ENCODE measurements around the gene ZDHHC11. TPM values are rescaled to one million over a fixed set of nuclear protein-coding genes. Genes with fewer than 3 reads are reported as not detected.

ZDHHC11 gene
- total RNA-seq, 2 donors from 2014 or later = 10.8 to 16.2 TPM

GRCh38 chr5:864492-865167 lies 13.8 kb upstream of the ZDHHC11 start:
- no peaks in the 10 kb centered on the region for H3K4me1 ChIP-seq
- no peaks in the 10 kb centered on the region for H3K9me3 ChIP-seq
- TF ChIP-seq CTCF (IDR thresholded peaks at IDR 0.05) = no peak
- no peaks in the 10 kb centered on the region for H3K27me3 ChIP-seq
- peaks cover 62% of the 10 kb centered on the region for H3K36me3 ChIP-seq
- no peak overlapping the region for H3K27ac ChIP-seq
- H3K4me3 ChIP-seq = no peak overlapping the region
- DNase-seq (ENCODE audit: low spot score) = no peak

GRCh38 chr5:863244-863805 lies 12.5 kb upstream of the ZDHHC11 start:
- no peaks in the 10 kb centered on the region for H3K9me3 ChIP-seq
- H3K27me3 ChIP-seq = no peaks in the 10 kb centered on the region
- no peak for DNase-seq (ENCODE audit: low spot score)
- no peak overlapping the region for H3K27ac ChIP-seq
- no peak for TF ChIP-seq CTCF (IDR thresholded peaks at IDR 0.05)
- H3K36me3 ChIP-seq = peaks cover 49% of the 10 kb centered on the region
- no peak overlapping the region for H3K4me3 ChIP-seq
- H3K4me1 ChIP-seq = no peaks in the 10 kb centered on the region

DNA sequence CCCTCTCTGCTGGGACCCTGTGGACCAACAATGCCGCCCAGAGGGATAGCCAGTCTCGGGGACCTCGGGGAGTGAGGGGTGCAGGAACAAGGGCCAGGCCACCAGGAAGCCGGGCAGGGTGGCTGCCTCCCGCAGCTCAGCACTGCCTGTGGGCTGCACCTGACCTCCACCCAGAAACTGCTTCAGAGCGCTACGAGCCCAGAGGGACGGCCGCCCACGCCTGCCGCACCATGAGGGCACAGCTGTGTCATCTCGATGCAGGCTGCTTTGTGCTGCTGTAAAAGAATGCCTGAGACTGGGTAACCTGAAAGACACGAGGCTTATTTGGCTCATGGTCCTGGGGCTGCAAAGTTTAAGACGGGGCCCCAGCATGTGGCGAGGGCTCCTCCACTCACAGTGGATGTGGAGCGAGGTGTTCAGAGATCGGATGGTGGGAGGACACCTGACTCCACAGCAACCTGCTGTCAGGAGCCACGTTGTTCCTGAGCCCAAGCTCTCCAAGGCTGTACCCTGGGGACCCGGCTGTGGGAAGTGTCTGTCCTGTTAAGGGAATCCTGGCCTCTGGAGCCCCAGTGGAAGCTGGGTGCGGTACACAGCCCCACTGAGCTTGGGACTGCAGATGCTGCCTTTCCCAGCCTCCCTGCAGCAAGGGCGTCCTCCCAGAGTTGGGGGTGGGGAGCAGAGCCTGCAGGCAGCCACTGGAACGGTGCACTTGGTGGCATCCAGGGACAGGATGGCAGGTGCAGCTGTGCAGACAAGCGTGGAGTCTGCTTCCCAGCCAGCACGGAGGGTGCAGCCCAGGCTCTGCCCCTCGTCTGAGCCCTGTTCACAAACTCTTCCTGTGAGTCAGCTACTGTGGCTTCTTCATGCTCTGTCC lies 11.8 kb upstream of the ZDHHC11 start:
- Histone ChIP-seq H3K4me3 (no peak overlapping the region), H3K27me3 (no peaks in the 10 kb centered on the region), H3K36me3 (peaks cover 42% of the 10 kb centered on the region), H3K4me1 (no peaks in the 10 kb centered on the region), H3K9me3 (no peaks in the 10 kb centered on the region), H3K27ac (no peak overlapping the region)
- TF ChIP-seq CTCF (IDR thresholded peaks at IDR 0.05) = no peak
- no peak for DNase-seq (ENCODE audit: low spot score)

DNA sequence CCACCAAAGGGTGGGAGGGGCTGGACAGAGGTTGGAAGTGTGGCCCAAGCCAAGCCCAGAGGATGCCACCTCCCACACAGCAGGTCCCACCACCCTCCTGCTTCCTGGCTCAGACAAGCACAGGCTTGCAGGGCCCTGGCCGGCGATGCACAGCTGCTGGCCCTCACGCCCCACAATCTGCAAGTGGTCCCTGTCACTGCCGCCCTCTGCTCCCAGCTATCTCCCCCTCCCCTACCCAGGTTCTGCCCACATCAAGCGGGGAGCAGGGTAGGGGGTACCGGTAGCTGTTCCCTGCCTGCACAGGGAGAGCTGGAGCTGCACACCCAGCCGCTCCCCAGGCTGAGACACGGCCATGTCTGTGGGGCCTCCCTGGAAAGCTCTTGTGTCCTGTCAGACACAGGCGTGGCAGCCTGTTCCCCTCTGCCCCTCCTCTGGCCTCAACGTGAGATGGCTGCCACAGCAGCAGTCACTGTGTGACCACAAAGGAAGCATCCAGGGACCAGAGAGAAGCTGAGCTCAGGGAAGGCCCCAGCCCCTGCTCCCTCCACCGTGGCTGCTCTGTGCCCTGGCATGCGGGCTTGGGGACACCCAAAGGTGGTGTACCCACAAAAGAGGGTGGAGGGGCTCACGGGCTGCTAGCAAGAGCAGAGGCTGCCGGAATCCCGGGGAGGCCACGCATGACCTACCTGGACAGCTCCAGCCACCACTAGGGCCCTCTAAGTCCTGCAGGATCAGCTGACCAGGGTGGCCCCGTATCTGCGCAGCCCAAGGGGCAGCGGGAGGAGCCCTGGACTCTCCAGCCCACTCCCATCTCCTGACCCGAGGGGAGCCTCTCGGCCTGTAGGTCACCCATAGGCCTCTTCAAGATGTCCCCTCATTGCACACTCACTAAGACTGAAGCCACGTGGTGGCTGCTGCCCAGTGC lies 10.9 kb upstream of the ZDHHC11 start:
- TF ChIP-seq CTCF (IDR thresholded peaks at IDR 0.05) = no peak
- no peaks in the 10 kb centered on the region for H3K4me1 ChIP-seq
- H3K36me3 ChIP-seq = peaks cover 37% of the 10 kb centered on the region
- no peaks in the 10 kb centered on the region for H3K9me3 ChIP-seq
- no peaks in the 10 kb centered on the region for H3K27me3 ChIP-seq
- no peak for DNase-seq (ENCODE audit: low spot score)
- H3K4me3 ChIP-seq = no peak overlapping the region
- no peak overlapping the region for H3K27ac ChIP-seq

DNA sequence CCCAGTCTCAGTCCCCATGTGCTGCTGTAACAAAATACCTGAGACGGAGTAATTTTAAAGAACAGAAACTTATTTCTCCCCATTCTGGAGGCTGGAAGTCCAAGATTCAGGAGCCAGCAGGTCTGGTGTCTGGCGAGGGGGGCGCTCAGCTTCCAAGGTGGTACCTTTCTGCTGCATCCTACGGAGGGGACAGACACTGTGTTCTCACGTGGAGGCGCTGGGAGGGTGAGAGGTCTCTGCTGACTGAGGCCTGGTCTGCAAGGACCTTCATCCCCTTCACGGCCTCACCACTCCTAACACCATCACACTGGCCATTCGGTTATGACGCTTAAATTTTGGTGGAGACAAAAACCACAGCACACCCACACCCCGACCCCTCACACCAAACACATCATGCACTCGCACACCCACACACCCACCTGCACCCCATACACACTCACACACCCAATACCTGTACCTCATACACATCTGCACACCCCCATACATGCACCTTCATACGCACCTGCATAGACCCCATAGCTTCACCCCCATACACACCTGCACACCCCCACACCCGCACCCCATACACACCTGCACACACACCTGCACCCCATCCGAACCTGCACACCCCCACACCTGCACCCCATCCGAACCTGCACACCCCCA lies 9.8 kb upstream of the ZDHHC11 start:
- Histone ChIP-seq H3K27ac (no peak overlapping the region), H3K4me1 (no peaks in the 10 kb centered on the region), H3K4me3 (no peak overlapping the region), H3K27me3 (no peaks in the 10 kb centered on the region), H3K9me3 (no peaks in the 10 kb centered on the region), H3K36me3 (peaks cover 32% of the 10 kb centered on the region)
- no peak for TF ChIP-seq CTCF (IDR thresholded peaks at IDR 0.05)
- no peak for DNase-seq (ENCODE audit: low spot score)
